WERI-Rb-1 (cell line): ENCODE results near the gene SHROOM2.

Source experiments
- DNase-seq: peaks from one replicate; pipeline ENCODE4 v3.0.0-alpha.2; 2020
- H3K27ac ChIP-seq: fragments of 250-450 bp; sonication (Bioruptor Pico); 2 replicates; pipeline ENCODE4 v1.5.1; 2020; ENCODE audit warnings: mild to moderate bottlenecking, moderate library complexity
- H3K27me3 ChIP-seq: fragments of 250-450 bp; sonication (Bioruptor Pico); 2 replicates; pipeline ENCODE4 v1.5.1; 2021; ENCODE audit warnings: mild to moderate bottlenecking, low read depth, moderate library complexity; ENCODE audit not compliant: insufficient read depth, severe bottlenecking
- H3K36me3 ChIP-seq: fragments of 250-450 bp; sonication (Bioruptor Pico); 2 replicates; pipeline ENCODE4 v1.5.1; 2020; ENCODE audit warnings: mild to moderate bottlenecking, moderate library complexity
- H3K4me3 ChIP-seq: 2 replicates; pipeline ENCODE4 v1.5.1; 2011; ENCODE audit warnings: low read depth, mild to moderate bottlenecking, control low read depth, low read length
- H3K9me3 ChIP-seq: fragments of 250-450 bp; sonication (Bioruptor Pico); 2 replicates; pipeline ENCODE4 v1.5.1; 2021; ENCODE audit warnings: mild to moderate bottlenecking, moderate library complexity; ENCODE audit not compliant: severe bottlenecking
- CTCF ChIP-seq: IDR thresholded peaks from 2 replicates; pipeline ENCODE4 v1.5.1; 2011; ENCODE audit warnings: low read depth, mild to moderate bottlenecking, control low read depth, inconsistent platforms, low read length

Gene SHROOM2

GRCh38 chrX:9909254-9909653, 123.0 kb downstream of the SHROOM2 start:
- no peak overlapping the region for H3K27ac ChIP-seq
- H3K27me3 ChIP-seq: peaks cover 15% of the 10 kb centered on the region
- TF ChIP-seq CTCF: no peak
- H3K9me3 ChIP-seq: no peaks in the 10 kb centered on the region
- H3K36me3 ChIP-seq: no peaks in the 10 kb centered on the region
- DNase-seq: no peak
- no peak overlapping the region for H3K4me3 ChIP-seq

- Histone ChIP-seq H3K27me3 (peaks cover 15% of the 10 kb centered on the region), H3K9me3 (no peaks in the 10 kb centered on the region), H3K27ac (no peak overlapping the region), H3K4me3 (no peak overlapping the region), H3K36me3 (no peaks in the 10 kb centered on the region)
- TF ChIP-seq CTCF: no peak
- DNase-seq: no peak
Observed at GRCh38 chrX:9911487-9911886, 125.3 kb downstream of the SHROOM2 start.

GRCh38 chrX:9912351-9913145, 126.3 kb downstream of the SHROOM2 start:
- Histone ChIP-seq H3K27me3 (peaks cover 15% of the 10 kb centered on the region), H3K27ac (no peak overlapping the region), H3K36me3 (no peaks in the 10 kb centered on the region), H3K4me3 (no peak overlapping the region), H3K9me3 (no peaks in the 10 kb centered on the region)
- no peak for TF ChIP-seq CTCF
- DNase-seq: no peak

- no peak for TF ChIP-seq CTCF
- H3K27ac ChIP-seq: no peak overlapping the region
- no peaks in the 10 kb centered on the region for H3K9me3 ChIP-seq
- DNase-seq: no peak
- no peak overlapping the region for H3K4me3 ChIP-seq
- H3K36me3 ChIP-seq: no peaks in the 10 kb centered on the region
- peaks cover 12% of the 10 kb centered on the region for H3K27me3 ChIP-seq
Observed at GRCh38 chrX:9913146-9913433, 126.9 kb downstream of the SHROOM2 start.

- no peak overlapping the region for H3K27ac ChIP-seq
- peaks cover 6% of the 10 kb centered on the region for H3K27me3 ChIP-seq
- no peaks in the 10 kb centered on the region for H3K36me3 ChIP-seq
- H3K9me3 ChIP-seq: no peaks in the 10 kb centered on the region
- no peak overlapping the region for H3K4me3 ChIP-seq
- DNase-seq: no peak
- TF ChIP-seq CTCF: no peak
Observed at GRCh38 chrX:9917861-9918260, 131.6 kb downstream of the SHROOM2 start.

- no peak for TF ChIP-seq CTCF
- peaks cover 8% of the 10 kb centered on the region for H3K27me3 ChIP-seq
Observed at GRCh38 chrX:9919632-9920172, 133.5 kb downstream of the SHROOM2 start.

More at GRCh38 chrX:9919632-9920172, 133.5 kb downstream of the SHROOM2 start:
- no peaks in the 10 kb centered on the region for H3K9me3 ChIP-seq
- H3K27ac ChIP-seq: no peak overlapping the region
- no peak overlapping the region for H3K4me3 ChIP-seq
- DNase-seq: no peak
- no peaks in the 10 kb centered on the region for H3K36me3 ChIP-seq
